GM23248 (cell line): ENCODE results near the gene STAC.
"Not testable (repeated sequence)": the region's sequence is repeated elsewhere in the genome, so short reads cannot be mapped to it uniquely, and the experiment has no call there.

Source experiments
- EZH2 ChIP-seq: fragments of 200-600 bp; sonication (generic); IDR thresholded peaks from 2 replicates; pipeline ENCODE4 v1.6.1; 2018; ENCODE audit warnings: antibody characterized with exemption, mild to moderate bottlenecking; ENCODE audit not compliant: insufficient read depth, poor library complexity, severe bottlenecking
- EZH2phosphoT487 ChIP-seq: fragments of 200-600 bp; sonication (generic); IDR thresholded peaks from 2 replicates; pipeline ENCODE4 v1.6.1; 2018; ENCODE audit warnings: antibody characterized with exemption, moderate library complexity, mild to moderate bottlenecking, low read depth; ENCODE audit not compliant: insufficient read depth

GRCh38 chr3:36453896-36454295 lies 73.6 kb downstream of the STAC start:
- not testable (repeated sequence) for TF ChIP-seq EZH2, EZH2phosphoT487
